Breast epithelium (tissue), 3 donors: ENCODE measurements around the gene VKORC1L1.
"Not testable (repeated sequence)": the region's sequence is repeated elsewhere in the genome, so short reads cannot be mapped to it uniquely, and the experiment has no call there.

ENCODE experiments used
- CTCF ChIP-seq, 3 donors: fragments of 450-650 bp; IDR thresholded peaks; one replicate each; pipeline ENCODE4 v1.5.1; 2016 to 2017; ENCODE audit warnings: antibody characterized with exemption in 3 of 3, mild to moderate bottlenecking in 3 of 3, moderate library complexity in 3 of 3
- POLR2A ChIP-seq: fragments of 450-650 bp; IDR thresholded peaks from one replicate; pipeline ENCODE4 v1.6.1; 2016; ENCODE audit warnings: antibody characterized with exemption, mild to moderate bottlenecking, moderate library complexity
- POLR2AphosphoS5 ChIP-seq, 3 donors: sonication (generic); formaldehyde crosslinking; IDR thresholded peaks; one replicate each; pipeline ENCODE4 v1.6.1; 2017; ENCODE audit warnings: antibody characterized with exemption in 3 of 3

GRCh38 chr7:66005115-66005671, 132.3 kb downstream of the VKORC1L1 start:
- not testable (repeated sequence) for TF ChIP-seq POLR2A; CTCF (IDR thresholded peaks at IDR 0.05); POLR2AphosphoS5 (IDR thresholded peaks at IDR 0.05)
